Activated B cell treated with CpG ODN at 0.5 μM for 24 hours (primary cell): ENCODE data around the gene KRTAP4-6. TPM values are rescaled to one million over a fixed set of nuclear protein-coding genes. Genes with fewer than 3 reads are reported as not detected.
"Not testable (repeated sequence)": the region's sequence is repeated elsewhere in the genome, so short reads cannot be mapped to it uniquely, and the experiment has no call there.

ENCODE experiments used
- ATAC-seq: fragments of 200-7000 bp; cut with Tn5 transposase; one replicate; pipeline ENCODE4 v1.10.0; 2021; ENCODE audit warnings: low read depth, mild to moderate bottlenecking, moderate library complexity
- CTCF ChIA-PET: fragments of 350-600 bp; sonication (Branson Sonifier 250); formaldehyde crosslinking; loops from one replicate; lab custom pipeline; 2021; ENCODE audit warnings: antibody characterized with exemption; lab: Charles Lee
- POLR2A ChIA-PET: fragments of 350-600 bp; sonication (Branson Sonifier 250); formaldehyde crosslinking; loops from one replicate; lab custom pipeline; 2021; ENCODE audit warnings: antibody characterized with exemption; lab: Charles Lee
- DNase-seq: peaks from one replicate; pipeline ENCODE4 v3.0.0; 2022
- H3K27ac Mint-ChIP-seq: one replicate; pipeline ENCODE4 v1.8.0; 2020; ENCODE audit warnings: mixed read lengths
- H3K27me3 Mint-ChIP-seq: one replicate; pipeline ENCODE4 v1.8.0; 2021; ENCODE audit warnings: mixed read lengths
- H3K36me3 Mint-ChIP-seq: one replicate; pipeline ENCODE4 v1.8.0; 2021; ENCODE audit warnings: low read depth, mixed read lengths
- H3K4me1 Mint-ChIP-seq: one replicate; pipeline ENCODE4 v1.8.0; 2021; ENCODE audit warnings: mixed read lengths
- H3K4me3 Mint-ChIP-seq: one replicate; pipeline ENCODE4 v1.8.0; 2020; ENCODE audit warnings: mild to moderate bottlenecking, mixed read lengths
- H3K9me3 Mint-ChIP-seq: one replicate; pipeline ENCODE4 v1.8.0; 2020; ENCODE audit warnings: mixed read lengths
- CTCF ChIP-seq: fragments of 200-600 bp; IDR thresholded peaks from one replicate; pipeline ENCODE4 v1.8.0; 2022; ENCODE audit warnings: antibody characterized with exemption, mild to moderate bottlenecking
- intact Hi-C: fragments of 100-400 bp; cut with micrococcal nuclease; formaldehyde crosslinking; loops from one replicate; pipeline ENCODE4 v1.15.1; 2024
- total RNA-seq: library from RNA; stranded (reverse); gene quantifications from 2 replicates; pipeline ENCODE4 v1.2.3, GENCODE V29; 2022

Gene KRTAP4-6
- total RNA-seq, 1 donor from 2014 or later, result not detected

GRCh38 chr17:41101586-41102259 is 38.6 kb downstream of the KRTAP4-6 start, which contains the start of gene KRTAP4-16:
Gene KRTAP4-16 (minus strand): TSS chr17:41102209. CDS start chr17:41102209, 0 bp downstream.
- no peak within 1 kb of the TSS for H3K4me3 Mint-ChIP-seq
- ATAC-seq, result no peak

DNA sequence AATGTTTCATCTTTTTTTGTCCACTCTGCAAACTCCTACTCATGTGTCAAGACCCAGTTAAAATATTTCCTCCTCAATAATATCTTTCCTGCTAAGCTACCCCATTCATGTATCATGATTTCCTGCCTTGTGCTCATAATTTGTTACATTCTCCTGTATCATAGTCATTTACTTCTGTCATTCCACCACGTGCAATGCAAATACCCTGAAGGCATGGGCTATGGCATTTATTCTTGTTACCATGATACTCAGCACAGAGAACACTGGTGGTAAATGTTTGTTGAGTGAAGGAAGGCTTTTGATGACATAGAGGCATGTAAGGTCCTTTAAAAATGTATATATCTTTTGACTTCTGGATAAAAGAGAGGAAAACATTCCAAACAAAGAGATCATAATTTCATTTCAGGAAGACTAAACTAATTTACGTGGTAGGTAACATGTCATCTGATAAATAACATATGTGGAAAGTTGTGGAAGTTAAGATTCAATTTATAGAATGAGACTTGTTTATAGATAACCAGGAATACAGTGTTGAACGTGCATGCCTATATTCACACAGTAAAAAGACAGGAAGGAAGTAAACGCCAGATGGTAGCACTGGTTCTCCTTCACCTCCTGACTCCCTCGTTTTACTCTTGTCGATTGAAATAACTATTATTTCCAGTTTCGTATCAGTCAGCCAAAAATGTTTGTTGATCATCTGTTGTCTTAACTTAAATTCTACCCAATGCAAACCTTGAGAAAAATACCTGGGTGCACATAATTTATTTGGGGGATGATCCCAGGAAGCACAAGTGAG is 40.5 kb downstream of the KRTAP4-6 start:
- ATAC-seq, H3K4me3 Mint-ChIP-seq, DNase-seq, H3K36me3 Mint-ChIP-seq, H3K27ac Mint-ChIP-seq, CTCF ChIA-PET, H3K4me1 Mint-ChIP-seq, intact Hi-C loops, H3K9me3 Mint-ChIP-seq, POLR2A ChIA-PET: not testable (repeated sequence)
- peaks cover 25% of the 10 kb centered on the region for H3K27me3 Mint-ChIP-seq

More at GRCh38 chr17:41101586-41102259, 38.6 kb downstream of the KRTAP4-6 start, which contains the start of gene KRTAP4-16:
- DNase-seq, result no peak
- H3K27me3 Mint-ChIP-seq, result peaks cover 29% of the 10 kb centered on the region
- ChIA-PET CTCF (no interaction called here), POLR2A (no interaction called here)
- intact Hi-C loops, result no loop called here
- no peak for TF ChIP-seq CTCF
- no peaks in the 10 kb centered on the region for H3K36me3 Mint-ChIP-seq
- peaks cover 10% of the 10 kb centered on the region for H3K4me1 Mint-ChIP-seq
- H3K9me3 Mint-ChIP-seq, result no peaks in the 10 kb centered on the region
- no peak within 1 kb of the TSS for H3K27ac Mint-ChIP-seq

GRCh38 chr17:41098481-41098880 is 41.9 kb downstream of the KRTAP4-6 start:
- H3K4me3 Mint-ChIP-seq, result no peak overlapping the region
- ATAC-seq, result no peak
- TF ChIP-seq CTCF, result no peak
- peaks cover 25% of the 10 kb centered on the region for H3K27me3 Mint-ChIP-seq
- CTCF ChIA-PET, result no interaction called here
- H3K4me1 Mint-ChIP-seq, result peaks cover 10% of the 10 kb centered on the region
- no peaks in the 10 kb centered on the region for H3K36me3 Mint-ChIP-seq
- intact Hi-C loops, result no loop called here
- no peak for DNase-seq
- H3K9me3 Mint-ChIP-seq, result no peaks in the 10 kb centered on the region
- H3K27ac Mint-ChIP-seq, result no peak overlapping the region
- POLR2A ChIA-PET, result no interaction called here

DNA sequence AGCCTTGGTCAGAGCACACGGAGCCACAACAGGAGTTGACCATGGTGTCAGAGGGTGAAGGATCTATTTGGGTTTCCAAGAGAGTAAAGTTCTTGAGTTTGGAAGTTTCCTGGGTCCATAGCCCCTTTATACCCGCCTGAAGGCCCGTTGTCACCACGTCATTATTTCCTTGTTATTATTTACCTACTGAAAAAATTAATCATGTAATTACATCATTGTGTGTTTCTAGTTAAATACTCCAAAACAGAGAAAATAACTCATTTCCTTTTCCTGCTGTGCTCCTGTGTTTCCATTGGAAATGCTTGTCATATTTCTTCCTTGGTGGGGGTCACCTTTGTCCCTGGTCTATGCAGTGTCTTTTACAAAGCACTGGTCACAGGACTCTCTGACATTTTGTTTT is 42.3 kb downstream of the KRTAP4-6 start, which contains the start of gene KRTAP4-8:
Gene KRTAP4-8, minus strand, starts transcription at position 101 of the 400 bp plus-strand sequence. Its CDS starts 58 bp downstream, at position 43.
- peaks cover 25% of the 10 kb centered on the region for H3K27me3 Mint-ChIP-seq
- H3K4me3 Mint-ChIP-seq, result no peak within 1 kb of the TSS
- no peak within 1 kb of the TSS for H3K27ac Mint-ChIP-seq
- TF ChIP-seq CTCF, result no peak
- peaks cover 1% of the 10 kb centered on the region for H3K9me3 Mint-ChIP-seq
- CTCF ChIA-PET, result no interaction called here
- H3K4me1 Mint-ChIP-seq, result peaks cover 10% of the 10 kb centered on the region
- no peak for ATAC-seq
- POLR2A ChIA-PET, result no interaction called here
- intact Hi-C loops, result no loop called here
- no peak for DNase-seq
- no peaks in the 10 kb centered on the region for H3K36me3 Mint-ChIP-seq

GRCh38 chr17:41096055-41096454 is 44.3 kb downstream of the KRTAP4-6 start:
- POLR2A ChIA-PET, result no interaction called here

More at GRCh38 chr17:41096055-41096454, 44.3 kb downstream of the KRTAP4-6 start:
- Mint-ChIP-seq H3K27ac (no peak overlapping the region), H3K4me1 (peaks cover 10% of the 10 kb centered on the region), H3K27me3 (peaks cover 25% of the 10 kb centered on the region), H3K9me3 (peaks cover 2% of the 10 kb centered on the region), H3K4me3 (no peak overlapping the region), H3K36me3 (no peaks in the 10 kb centered on the region)
- no peak for DNase-seq
- intact Hi-C loops, result no loop called here
- no peak for ATAC-seq
- CTCF ChIA-PET, result no interaction called here
- TF ChIP-seq CTCF, result no peak

Other genes starting within 250 kb of the KRTAP4-6 start
- gene KRT23, start 202.9 kb downstream of the KRTAP4-6 start, total RNA-seq, result not detected in 2 replicates
- not detected in 2 replicates for gene KRT39, start 173.6 kb downstream of the KRTAP4-6 start, total RNA-seq
- gene KRT40, start 156.2 kb downstream of the KRTAP4-6 start, total RNA-seq, result not detected in 2 replicates
- not detected in 2 replicates for gene KRTAP3-3, start 146.4 kb downstream of the KRTAP4-6 start, total RNA-seq
- gene KRTAP3-2, start 140.6 kb downstream of the KRTAP4-6 start, total RNA-seq, result not detected in 2 replicates
- not detected in 2 replicates for gene KRTAP3-1, start 131.4 kb downstream of the KRTAP4-6 start, total RNA-seq
- gene KRTAP1-5, start 113.3 kb downstream of the KRTAP4-6 start, total RNA-seq, result not detected in 2 replicates
- not detected in 2 replicates for gene KRTAP1-4, start 110.3 kb downstream of the KRTAP4-6 start, total RNA-seq
- not detected in 2 replicates for gene KRTAP1-3, start 105.7 kb downstream of the KRTAP4-6 start, total RNA-seq
- not detected in 2 replicates for gene KRTAP1-1, start 99.1 kb downstream of the KRTAP4-6 start, total RNA-seq
- gene KRTAP2-1, start 93.2 kb downstream of the KRTAP4-6 start, total RNA-seq, result not detected in 2 replicates
- gene KRTAP2-2, start 85.3 kb downstream of the KRTAP4-6 start, total RNA-seq, result not detected in 2 replicates
- gene KRTAP2-3, start 80.4 kb downstream of the KRTAP4-6 start, total RNA-seq, result not detected in 2 replicates
- not detected in 2 replicates for gene KRTAP2-4, start 74.7 kb downstream of the KRTAP4-6 start, total RNA-seq
- not detected in 2 replicates for gene KRTAP4-7, start 56.4 kb downstream of the KRTAP4-6 start, total RNA-seq
- not detected in 2 replicates for gene KRTAP4-8, start 42.4 kb downstream of the KRTAP4-6 start, total RNA-seq
- gene KRTAP4-16, start 38.3 kb downstream of the KRTAP4-6 start, total RNA-seq, result not detected in 2 replicates
- not detected in 2 replicates for gene KRTAP4-9, start 35.2 kb downstream of the KRTAP4-6 start, total RNA-seq
- not detected in 2 replicates for gene KRTAP4-11, start 22.2 kb downstream of the KRTAP4-6 start, total RNA-seq
- gene KRTAP4-12, start 16.4 kb downstream of the KRTAP4-6 start, total RNA-seq, result not detected in 2 replicates
- not detected in 2 replicates for gene KRTAP4-5, start 9.3 kb upstream of the KRTAP4-6 start, total RNA-seq
- not detected in 2 replicates for gene KRTAP4-4, start 20.2 kb upstream of the KRTAP4-6 start, total RNA-seq
- not detected in 2 replicates for gene KRTAP4-3, start 27.7 kb upstream of the KRTAP4-6 start, total RNA-seq
- gene KRTAP4-2, start 37.7 kb upstream of the KRTAP4-6 start, total RNA-seq, result not detected in 2 replicates
- gene KRTAP4-1, start 44.4 kb upstream of the KRTAP4-6 start, total RNA-seq, result not detected in 2 replicates
- gene KRTAP9-1, start 49.3 kb upstream of the KRTAP4-6 start, total RNA-seq, result not detected in 2 replicates
- gene KRTAP9-2, start 86.1 kb upstream of the KRTAP4-6 start, total RNA-seq, result not detected in 2 replicates
- gene KRTAP9-3, start 91.9 kb upstream of the KRTAP4-6 start, total RNA-seq, result not detected in 2 replicates
- not detected in 2 replicates for gene KRTAP9-8, start 97.5 kb upstream of the KRTAP4-6 start, total RNA-seq
- gene KRTAP9-4, start 109.1 kb upstream of the KRTAP4-6 start, total RNA-seq, result not detected in 2 replicates
- gene KRTAP9-9, start 114.8 kb upstream of the KRTAP4-6 start, total RNA-seq, result not detected in 2 replicates
- not detected in 2 replicates for gene KRTAP9-6, start 124.8 kb upstream of the KRTAP4-6 start, total RNA-seq
- not detected in 2 replicates for gene KRTAP9-7, start 135.2 kb upstream of the KRTAP4-6 start, total RNA-seq
- not detected in 2 replicates for gene KRTAP29-1, start 162.3 kb upstream of the KRTAP4-6 start, total RNA-seq
- gene KRTAP16-1, start 168.8 kb upstream of the KRTAP4-6 start, total RNA-seq, result not detected in 2 replicates
- not detected in 2 replicates for gene KRTAP17-1, start 175.2 kb upstream of the KRTAP4-6 start, total RNA-seq
- not detected in 2 replicates for gene KRT33A, start 210.3 kb upstream of the KRTAP4-6 start, total RNA-seq
- gene KRT33B, start 229.3 kb upstream of the KRTAP4-6 start, total RNA-seq, result not detected in 2 replicates
- gene KRT34, start 241.8 kb upstream of the KRTAP4-6 start, total RNA-seq, result not detected in 2 replicates